K562 (cell line): ENCODE data around the gene TMC4. TPM values are rescaled to one million over a fixed set of nuclear protein-coding genes. Genes with fewer than 3 reads are reported as not detected.
A peak's percentile ranks its signal among the peaks of the same experiment; 100 is the strongest.

Experiments used
- CBFA2T2 ChIP-seq: fragments of 450-650 bp; conservative IDR thresholded peaks from 2 replicates; pipeline ENCODE4 v1.6.1; 2017; ENCODE audit warnings: mild to moderate bottlenecking
- CBFB ChIP-seq: sonication (generic); formaldehyde crosslinking; IDR thresholded peaks from 2 replicates; pipeline ENCODE4 v1.4.0; 2020; ENCODE audit warnings: mild to moderate bottlenecking, missing genetic modification reagents
- CBX3 ChIP-seq, 2 experiments: IDR thresholded peaks; 1 replicate in 1 of 2; 2 replicates in 1 of 2; pipeline ENCODE4 v1.6.1; 2012; ENCODE audit warnings: inconsistent platforms in 2 of 2, low read length in 2 of 2, borderline replicate concordance in 1 of 2, control low read depth in 1 of 2
- CBX8 ChIP-seq: fragments of 200-600 bp; sonication (generic); IDR thresholded peaks from 2 replicates; pipeline ENCODE4 v1.6.1; 2012; ENCODE audit warnings: borderline replicate concordance, mixed run types, low read depth, mild to moderate bottlenecking, moderate library complexity, mixed read lengths, low read length, control low read depth, inconsistent platforms; ENCODE audit not compliant: poor library complexity, severe bottlenecking; ENCODE audit errors: extremely low read depth
- CC2D1A ChIP-seq: fragments of 450-650 bp; IDR thresholded peaks from 2 replicates; pipeline ENCODE4 v1.6.1; 2017; ENCODE audit warnings: mild to moderate bottlenecking
- COPS2 ChIP-seq: fragments of 450-650 bp; conservative IDR thresholded peaks from 2 replicates; pipeline ENCODE4 v1.6.1; 2016; ENCODE audit warnings: mild to moderate bottlenecking, moderate library complexity
- ELK1 ChIP-seq: sonication (generic); formaldehyde crosslinking; IDR thresholded peaks from 2 replicates; pipeline ENCODE4 v1.8.1; 2022; ENCODE audit warnings: missing genetic modification reagents
- ETV5 ChIP-seq: sonication (generic); formaldehyde crosslinking; IDR thresholded peaks from 2 replicates; pipeline ENCODE4 v1.4.0; 2020; ENCODE audit warnings: low read depth, mild to moderate bottlenecking, missing genetic modification reagents
- GTF2B ChIP-seq: IDR thresholded peaks from 2 replicates; pipeline ENCODE4 v1.6.1; 2011; ENCODE audit not compliant: insufficient read length; ENCODE audit errors: extremely low read depth
- HES1 ChIP-seq: fragments of 450-650 bp; IDR thresholded peaks from 2 replicates; pipeline ENCODE4 v1.6.1; 2016; ENCODE audit warnings: low read depth, mild to moderate bottlenecking, moderate library complexity
- NEUROD1 ChIP-seq: fragments of 150-350 bp; IDR thresholded peaks from 2 replicates; pipeline ENCODE4 v1.6.1; 2014; ENCODE audit warnings: borderline replicate concordance, low read length, low read depth; ENCODE audit not compliant: partially characterized antibody
- RERE ChIP-seq: sonication (generic); formaldehyde crosslinking; IDR thresholded peaks from 2 replicates; pipeline ENCODE4 v1.8.0; 2023; ENCODE audit warnings: missing genetic modification reagents, mild to moderate bottlenecking, borderline replicate concordance
- RNF219 ChIP-seq: fragments of 250-450 bp; sonication (Bioruptor Pico); IDR thresholded peaks from 2 replicates; pipeline ENCODE4 v1.5.0; 2022; ENCODE audit warnings: mild to moderate bottlenecking
- SNIP1 ChIP-seq: fragments of 450-650 bp; IDR thresholded peaks from 2 replicates; pipeline ENCODE4 v1.7.1; 2017; ENCODE audit warnings: low read depth, mild to moderate bottlenecking
- TAF1 ChIP-seq: IDR thresholded peaks from 2 replicates; pipeline ENCODE4 v1.6.1; 2011; ENCODE audit warnings: mild to moderate bottlenecking, low read length, moderate library complexity; ENCODE audit not compliant: insufficient read depth, control insufficient read depth, severe bottlenecking; ENCODE audit errors: extremely low read depth
- TSC22D4 ChIP-seq: fragments of 450-650 bp; IDR thresholded peaks from 2 replicates; pipeline ENCODE4 v1.6.1; 2016; ENCODE audit warnings: missing genetic modification characterization, missing biosample characterization, control low read depth
- ZNF444 ChIP-seq: fragments of 250-450 bp; sonication (Bioruptor Pico); IDR thresholded peaks from 2 replicates; pipeline ENCODE4 v1.4.0; 2020; ENCODE audit warnings: mild to moderate bottlenecking, moderate library complexity
- polyA plus RNA-seq, 8 experiments: library from polyadenylated mRNA; depleted of rRNA in 4 of 8; stranded (reverse) in 5 of 8; unstranded in 3 of 8; fragments of >200 nt; fragmentation: Nextera tagmentation in 2 of 8; fragmentation: Illumina TruSeq in 1 of 8; extraction: Ambion mirVana in 2 of 8; extraction: Trizol in 1 of 8; gene quantifications; 2 replicates each; pipeline versions ENCODE4 v1.2.1 to v1.2.3, GENCODE V29; 2011 to 2014; ENCODE audit warnings: inconsistent platforms in 1 of 8, missing spikeins in 1 of 8
- total RNA-seq, 7 experiments: library from RNA; depleted of rRNA in 6 of 7; stranded (reverse); fragments of >200 nt in 6 of 7; fragmentation: Illumina TruSeq in 2 of 7; extraction: Trizol in 2 of 7; gene quantifications; 2 replicates each; pipeline versions ENCODE4 v1.2.1 to v1.2.3, GENCODE V29; 2011 to 2021; ENCODE audit warnings: low replicate concordance in 1 of 7

TMC4 gene
- total and polyA plus RNA-seq, 9 of the 15 experiments (the other 6 are each of a cell fraction or from before 2014, with no cell fraction given), result 0.12 to 0.79 (median 0.36) TPM; not detected in 2

GRCh38 chr19:54209811-54210494 is 37.0 kb upstream of the TMC4 start (continued):
- TF ChIP-seq RERE (CRISPR knock-in tag) (0 out of 2 replicates have a peak, but pooled peaks have one; percentile 43), HES1 (peak; percentile 90), COPS2 (no peak), TSC22D4 (tag) (no peak), ZNF444 (no peak), CBFA2T2 (peak; percentile 73), CC2D1A (no peak), TAF1 (peak; percentile 30), CBFB (CRISPR knock-in tag) (no peak), ETV5 (CRISPR knock-in tag) (no peak), ELK1 (CRISPR knock-in tag) (no peak), NEUROD1 (no peak), CBX8 (no peak), CBX3 (IDR thresholded peaks at IDR 0.05; ENCODE audit: borderline replicate concordance in 1 of 2, low read length in 2 of 2) (no peak), GTF2B (no peak), SNIP1 (no peak), RNF219 (CRISPR knock-in tag) (no peak)
